Measurements from ENCODE around the gene CADM1.

Gene CADM1

GRCh38 chr11:115430345-115430744 lies 73.9 kb downstream of the CADM1 start:
- H3K27ac Mint-ChIP-seq, result no peak overlapping the region
- no peaks in the 10 kb centered on the region for H3K36me3 Mint-ChIP-seq (ENCODE audit: low read depth)
- no peak overlapping the region for H3K4me3 Mint-ChIP-seq
- no peaks in the 10 kb centered on the region for H3K4me1 Mint-ChIP-seq (ENCODE audit: low read depth)
- no peaks in the 10 kb centered on the region for H3K9me3 Mint-ChIP-seq
- intact Hi-C loops (cut with micrococcal nuclease), result no loop called here
- peaks cover 2% of the 10 kb centered on the region for H3K27me3 Mint-ChIP-seq

DNA sequence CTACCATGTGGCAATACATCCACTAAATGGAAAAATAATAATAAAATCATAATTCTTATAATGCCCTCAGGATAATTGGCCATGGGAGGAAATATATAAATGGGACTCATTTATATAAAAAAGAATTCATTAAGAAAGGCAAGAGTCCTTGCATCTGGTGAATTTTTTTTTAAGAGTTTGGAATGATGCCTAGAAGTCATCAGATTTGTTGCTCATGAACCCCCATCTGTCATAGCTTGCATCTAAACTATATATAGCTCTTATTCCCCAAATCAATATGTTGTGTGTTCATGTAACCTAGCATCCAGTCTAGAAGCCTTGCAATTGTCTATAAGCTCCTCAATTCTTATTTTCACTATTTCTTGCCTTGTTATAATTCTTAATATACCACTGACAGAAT lies 75.9 kb downstream of the CADM1 start:
- H3K9me3 Mint-ChIP-seq, result no peaks in the 10 kb centered on the region
- H3K27ac Mint-ChIP-seq, result no peak overlapping the region
- no peaks in the 10 kb centered on the region for H3K4me1 Mint-ChIP-seq (ENCODE audit: low read depth)
- no peaks in the 10 kb centered on the region for H3K36me3 Mint-ChIP-seq (ENCODE audit: low read depth)
- intact Hi-C loops (cut with micrococcal nuclease), result no loop called here
- H3K27me3 Mint-ChIP-seq, result peaks cover 2% of the 10 kb centered on the region
- no peak overlapping the region for H3K4me3 Mint-ChIP-seq

DNA sequence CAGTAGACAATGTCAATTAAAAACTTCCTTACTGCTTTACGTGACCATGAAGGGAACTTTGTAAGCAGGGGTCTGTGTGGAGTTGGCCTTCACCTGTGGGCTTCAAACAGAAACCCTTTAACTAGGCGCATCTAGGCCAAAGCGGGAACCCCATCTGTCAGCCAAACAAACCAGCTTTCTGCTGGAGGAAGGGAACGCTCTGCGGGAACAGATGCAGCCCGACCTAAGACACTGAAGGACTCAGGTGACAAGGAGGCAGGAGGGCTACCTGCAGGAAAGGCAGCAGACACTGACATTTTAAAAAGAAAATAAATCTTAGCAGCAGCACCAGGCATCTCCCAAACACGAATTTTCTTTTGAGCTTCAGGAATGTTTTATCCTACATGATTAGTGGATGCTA lies 78.4 kb downstream of the CADM1 start:
- H3K4me1 Mint-ChIP-seq (ENCODE audit: low read depth), result no peaks in the 10 kb centered on the region
- intact Hi-C loops (cut with micrococcal nuclease), result no loop called here
- H3K36me3 Mint-ChIP-seq (ENCODE audit: low read depth), result no peaks in the 10 kb centered on the region
- no peak overlapping the region for H3K4me3 Mint-ChIP-seq
- no peaks in the 10 kb centered on the region for H3K9me3 Mint-ChIP-seq
- no peak overlapping the region for H3K27ac Mint-ChIP-seq
- no peaks in the 10 kb centered on the region for H3K27me3 Mint-ChIP-seq

DNA sequence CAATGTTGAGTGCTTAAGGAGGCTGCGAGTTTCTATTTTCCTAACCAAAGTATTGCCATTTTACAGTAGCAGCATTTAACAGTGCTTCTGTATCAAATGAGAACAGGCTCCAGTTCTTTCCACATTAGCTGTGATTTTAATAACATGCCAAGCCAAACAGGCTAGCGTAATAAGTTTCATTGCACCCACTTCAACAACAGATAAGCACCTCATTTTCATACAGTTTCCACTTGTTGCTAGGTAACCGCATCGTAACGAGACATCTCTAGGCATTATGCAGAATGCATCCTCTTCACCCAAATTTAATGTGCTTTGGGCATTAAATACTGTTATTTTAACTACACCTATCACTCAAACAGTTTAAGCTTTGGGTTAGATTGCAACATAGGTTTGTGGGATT lies 79.0 kb downstream of the CADM1 start:
- Mint-ChIP-seq H3K4me3 (no peak overlapping the region), H3K9me3 (no peaks in the 10 kb centered on the region), H3K27me3 (no peaks in the 10 kb centered on the region), H3K27ac (no peak overlapping the region), H3K4me1 (ENCODE audit: low read depth) (no peaks in the 10 kb centered on the region), H3K36me3 (ENCODE audit: low read depth) (no peaks in the 10 kb centered on the region)
- intact Hi-C loops (cut with micrococcal nuclease), result no loop called here

DNA sequence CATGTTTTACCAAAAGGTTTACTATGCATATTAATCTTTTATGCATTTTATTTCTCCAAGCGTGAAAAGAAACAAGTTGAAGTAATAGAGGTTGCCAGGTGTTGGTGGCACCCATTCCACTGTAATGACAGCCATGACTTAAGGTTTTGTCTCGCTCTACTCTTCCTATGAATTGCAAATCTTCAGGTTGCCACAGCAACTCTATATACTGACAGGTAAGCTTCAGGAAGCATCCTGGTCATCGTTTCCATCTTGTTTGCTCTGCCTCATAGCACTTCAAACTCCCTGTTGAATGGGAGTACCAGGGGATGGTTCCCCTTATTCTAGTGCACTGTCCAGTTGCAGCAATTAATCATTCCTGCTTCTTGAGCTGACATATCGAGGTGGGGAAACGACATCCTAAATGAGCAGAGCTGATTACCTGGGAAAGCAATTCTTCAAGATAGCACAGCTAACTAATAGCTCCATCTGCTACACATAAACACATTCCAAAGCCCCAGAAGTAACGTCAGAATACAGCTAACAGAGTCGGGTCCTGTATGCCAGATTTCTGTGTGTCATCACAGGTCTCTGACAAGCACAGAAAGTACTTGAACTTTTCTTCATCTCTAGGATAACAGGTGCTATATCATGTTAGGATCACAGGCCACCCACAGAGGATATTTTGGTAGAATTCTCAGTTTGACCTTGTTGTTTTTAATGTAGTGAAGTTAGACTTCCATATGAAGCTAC lies 80.3 kb downstream of the CADM1 start:
- intact Hi-C loops (cut with micrococcal nuclease), result no loop called here
- H3K27ac Mint-ChIP-seq, result no peak overlapping the region
- no peaks in the 10 kb centered on the region for H3K4me1 Mint-ChIP-seq (ENCODE audit: low read depth)
- H3K4me3 Mint-ChIP-seq, result no peak overlapping the region
- H3K9me3 Mint-ChIP-seq, result no peaks in the 10 kb centered on the region
- H3K27me3 Mint-ChIP-seq, result no peaks in the 10 kb centered on the region
- H3K36me3 Mint-ChIP-seq (ENCODE audit: low read depth), result no peaks in the 10 kb centered on the region

GRCh38 chr11:115421992-115422689 lies 82.1 kb downstream of the CADM1 start:
- Mint-ChIP-seq H3K27me3 (no peaks in the 10 kb centered on the region), H3K4me1 (ENCODE audit: low read depth) (no peaks in the 10 kb centered on the region), H3K27ac (no peak overlapping the region), H3K9me3 (no peaks in the 10 kb centered on the region), H3K36me3 (ENCODE audit: low read depth) (no peaks in the 10 kb centered on the region), H3K4me3 (no peak overlapping the region)
- intact Hi-C loops (cut with micrococcal nuclease), result no loop called here

GRCh38 chr11:115421352-115421991 lies 82.7 kb downstream of the CADM1 start:
- H3K27ac Mint-ChIP-seq, result no peak overlapping the region
- no peaks in the 10 kb centered on the region for H3K36me3 Mint-ChIP-seq (ENCODE audit: low read depth)
- no peaks in the 10 kb centered on the region for H3K27me3 Mint-ChIP-seq
- no peak overlapping the region for H3K4me3 Mint-ChIP-seq
- intact Hi-C loops (cut with micrococcal nuclease), result no loop called here
- no peaks in the 10 kb centered on the region for H3K4me1 Mint-ChIP-seq (ENCODE audit: low read depth)
- no peaks in the 10 kb centered on the region for H3K9me3 Mint-ChIP-seq

DNA sequence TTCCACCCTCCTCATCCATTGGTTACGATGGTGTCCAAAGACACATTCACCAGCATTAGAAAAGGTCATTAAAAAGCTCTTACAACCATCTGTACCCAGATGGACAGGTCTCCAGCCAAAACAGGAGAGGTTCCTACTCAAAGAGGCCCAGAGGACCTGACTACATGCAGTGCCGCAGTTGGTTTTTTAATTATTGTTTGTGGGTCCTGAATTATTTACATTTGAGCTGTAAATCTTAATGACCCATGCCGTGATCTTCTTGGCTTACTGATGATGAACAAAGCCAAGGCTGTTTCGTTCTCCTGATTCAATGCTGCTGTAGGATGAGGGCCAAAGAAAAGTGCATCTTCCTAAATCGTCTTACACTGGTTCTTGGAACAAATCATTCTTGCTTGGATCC lies 83.7 kb downstream of the CADM1 start:
- Mint-ChIP-seq H3K36me3 (ENCODE audit: low read depth) (no peaks in the 10 kb centered on the region), H3K4me1 (ENCODE audit: low read depth) (no peaks in the 10 kb centered on the region), H3K27ac (no peak overlapping the region), H3K27me3 (no peaks in the 10 kb centered on the region), H3K9me3 (no peaks in the 10 kb centered on the region), H3K4me3 (no peak overlapping the region)
- intact Hi-C loops (cut with micrococcal nuclease), result no loop called here

GRCh38 chr11:115418626-115419025 lies 85.6 kb downstream of the CADM1 start:
- Mint-ChIP-seq H3K36me3 (ENCODE audit: low read depth) (no peaks in the 10 kb centered on the region), H3K27me3 (no peaks in the 10 kb centered on the region), H3K4me1 (ENCODE audit: low read depth) (no peaks in the 10 kb centered on the region), H3K4me3 (no peak overlapping the region), H3K27ac (no peak overlapping the region), H3K9me3 (no peaks in the 10 kb centered on the region)
- intact Hi-C loops (cut with micrococcal nuclease), result no loop called here

DNA sequence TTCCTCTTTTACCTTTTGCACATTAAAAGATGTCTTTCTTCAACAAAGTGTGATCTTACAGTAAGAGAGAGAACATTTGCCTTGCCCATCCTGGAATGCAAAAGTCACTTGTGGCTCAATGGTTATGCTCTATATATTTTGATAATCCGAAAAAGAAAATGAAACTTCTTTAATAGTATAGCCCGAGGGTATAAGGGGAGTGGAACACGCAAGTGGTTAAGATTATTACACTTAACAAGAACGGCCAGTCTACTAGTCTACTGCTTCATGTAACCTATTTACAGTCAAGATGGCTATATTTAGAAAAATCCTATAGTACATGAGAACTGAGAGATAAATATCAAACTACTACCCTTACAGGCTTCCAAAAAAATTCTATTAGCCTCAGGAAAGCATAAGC lies 86.1 kb downstream of the CADM1 start:
- H3K9me3 Mint-ChIP-seq, result no peaks in the 10 kb centered on the region
- no peaks in the 10 kb centered on the region for H3K27me3 Mint-ChIP-seq
- no peak overlapping the region for H3K27ac Mint-ChIP-seq
- H3K4me1 Mint-ChIP-seq (ENCODE audit: low read depth), result no peaks in the 10 kb centered on the region
- no peaks in the 10 kb centered on the region for H3K36me3 Mint-ChIP-seq (ENCODE audit: low read depth)
- intact Hi-C loops (cut with micrococcal nuclease), result no loop called here
- no peak overlapping the region for H3K4me3 Mint-ChIP-seq

DNA sequence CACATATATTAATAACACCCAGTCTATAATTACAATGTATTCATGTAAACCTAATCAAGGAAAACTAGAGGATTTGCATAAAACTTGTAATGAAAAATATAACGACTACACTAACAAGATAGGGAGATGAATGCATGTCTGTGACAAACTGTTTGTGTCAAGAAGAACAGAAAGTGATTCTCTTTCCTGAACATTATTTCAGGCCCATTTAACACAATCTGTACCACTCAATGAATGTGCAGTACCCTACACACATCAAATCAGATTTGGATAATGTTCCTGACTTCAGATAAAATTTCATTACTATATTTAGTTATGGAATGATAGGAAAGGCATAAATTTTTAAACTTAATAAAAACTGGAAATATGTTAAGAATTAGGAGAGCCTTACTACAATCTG lies 93.1 kb downstream of the CADM1 start:
- intact Hi-C loops (cut with micrococcal nuclease), result no loop called here
- H3K27me3 Mint-ChIP-seq, result peaks cover 7% of the 10 kb centered on the region
- H3K9me3 Mint-ChIP-seq, result no peaks in the 10 kb centered on the region
- H3K4me1 Mint-ChIP-seq (ENCODE audit: low read depth), result no peaks in the 10 kb centered on the region
- no peaks in the 10 kb centered on the region for H3K36me3 Mint-ChIP-seq (ENCODE audit: low read depth)
- no peak overlapping the region for H3K27ac Mint-ChIP-seq
- no peak overlapping the region for H3K4me3 Mint-ChIP-seq

- no peaks in the 10 kb centered on the region for H3K9me3 Mint-ChIP-seq
- H3K36me3 Mint-ChIP-seq (ENCODE audit: low read depth), result no peaks in the 10 kb centered on the region
- H3K4me1 Mint-ChIP-seq (ENCODE audit: low read depth), result no peaks in the 10 kb centered on the region
- intact Hi-C loops (cut with micrococcal nuclease), result no loop called here
- no peak overlapping the region for H3K4me3 Mint-ChIP-seq
- no peak overlapping the region for H3K27ac Mint-ChIP-seq
- peaks cover 7% of the 10 kb centered on the region for H3K27me3 Mint-ChIP-seq
Measured at GRCh38 chr11:115409691-115410220, 94.5 kb downstream of the CADM1 start.

GRCh38 chr11:115409116-115409670 lies 95.0 kb downstream of the CADM1 start:
- Mint-ChIP-seq H3K9me3 (no peaks in the 10 kb centered on the region), H3K4me1 (ENCODE audit: low read depth) (no peaks in the 10 kb centered on the region), H3K36me3 (ENCODE audit: low read depth) (no peaks in the 10 kb centered on the region), H3K27ac (no peak overlapping the region), H3K27me3 (peaks cover 7% of the 10 kb centered on the region), H3K4me3 (no peak overlapping the region)
- intact Hi-C loops (cut with micrococcal nuclease), result no loop called here

All from dendritic cell treated with granulocyte-macrophage colony-stimulating factor and Interleukin-4, amounts not matched to agents 40 ng/mL and 50 ng/mL, for 4 days (primary cell).